ENCODE measurements around the gene EFNB1. TPM values are rescaled to one million over a fixed set of nuclear protein-coding genes. Genes with fewer than 3 reads are reported as not detected.

The EFNB1 gene
- total and polyA plus RNA-seq, 10 of the 15 experiments (the other 5 are each of a cell fraction or from before 2014, with no cell fraction given) = 0.02 to 1.0 (median 0.81) TPM; not detected in 1

DNA sequence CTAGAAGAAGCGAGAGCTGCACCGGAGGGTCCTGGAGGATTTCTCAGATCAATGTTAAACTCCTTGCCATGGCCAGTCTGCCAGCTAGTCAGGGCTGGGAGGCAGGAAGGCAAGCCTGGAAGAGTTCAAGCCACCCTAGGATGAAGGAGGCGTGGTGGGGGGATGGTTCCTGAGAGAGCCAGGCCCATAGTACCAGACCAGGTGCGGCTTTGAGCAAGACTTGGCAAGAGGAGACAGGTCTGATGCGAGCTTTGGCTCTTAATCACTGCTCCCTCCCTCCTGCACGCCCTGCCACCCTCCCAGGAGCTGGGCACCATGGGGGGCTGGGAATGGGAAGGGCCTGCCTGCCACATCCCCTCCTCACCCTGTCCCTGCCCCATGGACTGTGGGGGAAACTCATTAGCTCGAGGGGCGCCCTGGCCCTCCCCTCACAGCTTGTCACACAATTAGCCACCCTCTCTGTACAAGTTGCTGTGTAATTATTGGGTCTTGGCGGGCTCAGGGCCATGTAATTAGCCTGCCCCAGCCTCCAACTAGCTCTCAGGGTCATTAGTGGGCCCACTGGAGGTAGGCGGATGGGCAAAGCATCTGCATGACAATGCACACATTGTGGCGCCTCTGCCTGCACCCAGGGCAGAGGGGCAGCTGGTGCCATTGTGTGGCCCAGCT, 50.3 kb downstream of the EFNB1 start:
- WGBS (ENCODE audit: insufficient coverage, insufficient replicate concordance, low lambda C conversion rate, missing lambda C conversion rate) = 23% methylated on average over 11 of the region's 11 CpGs
- ChIA-PET SMC1A (ENCODE audit: uncharacterized antibody, unreplicated experiment) (interaction anchor here (0.6 kb wide), 1 partner anchor 145 kb away, joined by 3 read pairs; no protein-coding TSS in a partner anchor), RAD21 (ENCODE audit: unreplicated experiment) (no interaction called here), POLR2A (no interaction called here), CTCF (no interaction called here)
- FAIRE-seq = no peak
- no peak for DNase-seq (ENCODE audit: low read depth, low spot score)
- Histone ChIP-seq H3K27ac (ENCODE audit: control insufficient read depth, insufficient read depth) (no peak overlapping the region), H3K9me3 (replicated peaks; ENCODE audit: control insufficient read depth, insufficient read depth, low read length) (no peaks in the 10 kb centered on the region), H3K79me2 (ENCODE audit: control insufficient read depth, insufficient read depth, low read length) (no peaks in the 10 kb centered on the region), H4K20me1 (ENCODE audit: control insufficient read depth, insufficient read depth) (no peaks in the 10 kb centered on the region), H2AFZ (ENCODE audit: control insufficient read depth, low read depth, low read length) (no peak overlapping the region), H3K4me3 (no peak overlapping the region), H3K9ac (ENCODE audit: control insufficient read depth, insufficient read depth, low read length) (no peak overlapping the region), H3K27me3 (replicated peaks in 1 of 2; ENCODE audit: control insufficient read depth in 2 of 2, insufficient read depth in 2 of 2, low read length in 1 of 2) (peaks cover 2 to 6% of the 10 kb centered on the region in 2 experiments; a peak in 3 of 4 replicates), H3K36me3 (ENCODE audit: control insufficient read depth in 2 of 2, insufficient read depth in 2 of 2, low read length in 1 of 2) (no peaks in the 10 kb centered on the region), H3K4me2 (ENCODE audit: control insufficient read depth, insufficient read depth) (no peak overlapping the region), H3K4me1 (ENCODE audit: control insufficient read depth, insufficient read depth, low read length) (no peaks in the 10 kb centered on the region; the same call in 1 of the 2 replicates)
- in situ Hi-C loops (cut with MboI) = no loop called here
- intact Hi-C loops (cut with micrococcal nuclease; ENCODE audit: unreplicated experiment) = no loop called here
- TF ChIP-seq BRCA1 (IDR thresholded peaks at IDR 0.05; ENCODE audit: low read depth, low read length) (no peak), KLF5 (IDR thresholded peaks at IDR 0.05; ENCODE audit: partially characterized antibody) (no peak), LARP7 (IDR thresholded peaks at IDR 0.05) (no peak), STAT3 (IDR thresholded peaks at IDR 0.05; ENCODE audit: low read depth, low read length) (no peak), PBX3 (IDR thresholded peaks at IDR 0.05; ENCODE audit: insufficient replicate concordance, low read depth, low read length) (no peak), MTA2 (IDR thresholded peaks at IDR 0.05; ENCODE audit: low read depth) (no peak), NR2F1 (conservative IDR thresholded peaks at IDR 0.05) (no peak), SIX5 (IDR thresholded peaks at IDR 0.05; ENCODE audit: low read depth, low read length, severe bottlenecking) (no peak), PRDM15 (CRISPR knock-in tag; IDR thresholded peaks at IDR 0.05) (no peak)
- ATAC-seq = no peak
- BruUV-seq (replicated peaks) = no TSS peak
